Fibroblast of the aortic adventitia (primary cell): ENCODE measurements around the gene MROH2B. TPM values are rescaled to one million over a fixed set of nuclear protein-coding genes. Genes with fewer than 3 reads are reported as not detected.
"Not testable (repeated sequence)": the region's sequence is repeated elsewhere in the genome, so short reads cannot be mapped to it uniquely, and the experiment has no call there.

ENCODE experiments used
- DNase-seq: peaks from one replicate; pipeline ENCODE4 v3.0.0-alpha.2; 2010; ENCODE audit warnings: low read depth
- H3K4me3 ChIP-seq: 2 replicates; pipeline ENCODE4 v1.5.1; 2011; ENCODE audit warnings: low read depth, mild to moderate bottlenecking, control low read depth, low read length, moderate library complexity
- total RNA-seq: library from RNA; depleted of rRNA; stranded (reverse); fragments of >200 nt; gene quantifications from 2 replicates; pipeline ENCODE4 v1.2.3, GENCODE V29; 2012; ENCODE audit warnings: low replicate concordance
- TF ChIP-seq, protein P1 (sequence below): IDR thresholded peaks from 2 replicates; pipeline ENCODE4 v1.5.1; 2011; ENCODE audit warnings: mild to moderate bottlenecking, low read length, control low read depth, inconsistent platforms; ENCODE audit not compliant: insufficient read depth

The MROH2B gene
- total RNA-seq, 1 donor: not detected

DNA sequence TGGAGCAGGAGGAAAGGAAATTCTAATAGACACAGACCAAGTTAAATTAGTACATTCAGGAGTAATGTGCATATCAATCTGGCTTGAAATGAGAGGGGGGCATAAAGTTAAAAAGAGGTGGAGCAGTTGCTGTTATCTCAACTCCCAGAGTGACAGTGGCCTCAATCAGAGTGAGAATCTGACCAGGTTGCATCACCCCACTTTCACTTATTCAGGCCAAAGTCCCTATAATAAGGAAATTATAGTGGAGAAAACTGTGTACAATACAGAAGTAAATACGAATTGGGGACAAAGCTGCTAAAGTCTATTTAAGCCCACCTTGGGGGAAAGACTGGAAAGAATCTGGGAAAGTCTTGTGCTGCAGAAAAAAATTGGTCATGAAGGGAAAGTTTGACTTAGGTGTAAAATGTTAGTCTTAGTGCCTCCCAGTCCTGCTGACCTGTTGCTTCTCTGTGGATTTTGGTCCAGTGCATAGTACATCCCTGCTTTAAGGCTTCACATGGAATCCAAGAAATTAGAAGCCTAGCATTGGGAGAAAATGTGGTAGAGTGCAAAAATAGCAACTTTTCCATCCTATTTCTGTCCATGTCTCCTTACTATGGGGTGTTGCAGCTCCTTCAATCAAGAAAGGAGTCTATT, 27.9 kb downstream of the MROH2B start:
- no peak overlapping the region for H3K4me3 ChIP-seq
- TF ChIP-seq, protein P1, sequence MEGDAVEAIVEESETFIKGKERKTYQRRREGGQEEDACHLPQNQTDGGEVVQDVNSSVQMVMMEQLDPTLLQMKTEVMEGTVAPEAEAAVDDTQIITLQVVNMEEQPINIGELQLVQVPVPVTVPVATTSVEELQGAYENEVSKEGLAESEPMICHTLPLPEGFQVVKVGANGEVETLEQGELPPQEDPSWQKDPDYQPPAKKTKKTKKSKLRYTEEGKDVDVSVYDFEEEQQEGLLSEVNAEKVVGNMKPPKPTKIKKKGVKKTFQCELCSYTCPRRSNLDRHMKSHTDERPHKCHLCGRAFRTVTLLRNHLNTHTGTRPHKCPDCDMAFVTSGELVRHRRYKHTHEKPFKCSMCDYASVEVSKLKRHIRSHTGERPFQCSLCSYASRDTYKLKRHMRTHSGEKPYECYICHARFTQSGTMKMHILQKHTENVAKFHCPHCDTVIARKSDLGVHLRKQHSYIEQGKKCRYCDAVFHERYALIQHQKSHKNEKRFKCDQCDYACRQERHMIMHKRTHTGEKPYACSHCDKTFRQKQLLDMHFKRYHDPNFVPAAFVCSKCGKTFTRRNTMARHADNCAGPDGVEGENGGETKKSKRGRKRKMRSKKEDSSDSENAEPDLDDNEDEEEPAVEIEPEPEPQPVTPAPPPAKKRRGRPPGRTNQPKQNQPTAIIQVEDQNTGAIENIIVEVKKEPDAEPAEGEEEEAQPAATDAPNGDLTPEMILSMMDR: no peak
- no peak for DNase-seq

DNA sequence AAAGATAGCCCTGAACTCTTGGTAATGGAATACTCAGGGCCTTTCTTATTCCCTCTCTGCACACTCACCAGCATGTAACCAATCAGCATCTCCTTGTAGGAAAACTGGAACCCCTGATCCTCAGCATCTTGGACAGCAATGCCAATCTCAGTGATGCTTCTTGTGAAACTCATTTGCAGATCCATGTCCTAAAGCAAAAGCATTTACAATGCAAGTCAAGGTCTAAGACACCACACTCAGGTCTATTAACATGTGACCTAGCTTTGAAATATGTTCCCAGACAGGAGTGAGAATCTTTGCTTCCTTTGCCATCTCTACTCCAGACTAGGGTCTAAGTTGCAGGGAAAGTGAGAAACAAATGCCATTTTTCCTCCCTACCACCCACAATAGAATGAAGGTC, 38.2 kb downstream of the MROH2B start:
- TF ChIP-seq, protein P1: no peak
- H3K4me3 ChIP-seq: no peak overlapping the region
- no peak for DNase-seq

DNA sequence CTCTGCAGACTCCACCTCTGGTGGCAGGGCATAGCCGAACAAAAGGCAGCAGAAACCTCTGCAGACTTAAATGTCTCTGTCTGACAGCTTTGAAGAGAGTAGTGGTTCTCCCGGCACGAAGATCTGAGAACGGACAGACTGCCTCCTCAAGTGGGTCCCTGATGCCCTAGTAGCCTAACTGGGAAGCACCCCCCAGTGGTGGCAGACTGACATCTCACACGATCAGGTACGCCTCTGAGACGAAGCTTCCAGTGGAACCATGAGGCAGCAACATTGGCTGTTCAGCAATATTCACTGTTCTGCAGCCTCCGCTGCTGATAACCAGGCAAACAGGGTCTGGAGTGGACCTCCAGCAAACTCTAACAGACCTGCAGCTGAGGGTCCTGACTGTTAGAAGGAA, 48.5 kb downstream of the MROH2B start:
- H3K4me3 ChIP-seq, DNase-seq: not testable (repeated sequence)

DNA sequence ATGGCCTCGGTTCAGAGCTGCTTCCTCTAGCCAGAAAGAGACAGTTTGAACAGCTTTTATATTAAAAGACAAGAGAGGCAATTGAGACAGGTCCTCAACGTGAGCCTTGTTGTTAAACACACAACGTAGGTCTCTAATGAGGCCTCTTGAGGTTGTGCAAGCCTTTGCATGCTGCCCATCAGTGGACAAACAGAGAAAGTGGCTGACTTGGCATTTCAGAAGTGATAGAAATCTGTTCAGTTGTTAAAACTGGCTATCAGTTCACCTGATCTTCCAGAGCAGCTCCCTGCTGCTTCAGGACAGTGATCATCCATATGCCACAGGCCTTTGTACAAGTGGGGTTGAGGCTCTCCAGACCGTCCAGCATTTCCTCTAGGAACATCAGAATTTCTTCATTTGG, 58.8 kb downstream of the MROH2B start:
- no peak for DNase-seq
- no peak overlapping the region for H3K4me3 ChIP-seq
- TF ChIP-seq, protein P1: no peak

DNA sequence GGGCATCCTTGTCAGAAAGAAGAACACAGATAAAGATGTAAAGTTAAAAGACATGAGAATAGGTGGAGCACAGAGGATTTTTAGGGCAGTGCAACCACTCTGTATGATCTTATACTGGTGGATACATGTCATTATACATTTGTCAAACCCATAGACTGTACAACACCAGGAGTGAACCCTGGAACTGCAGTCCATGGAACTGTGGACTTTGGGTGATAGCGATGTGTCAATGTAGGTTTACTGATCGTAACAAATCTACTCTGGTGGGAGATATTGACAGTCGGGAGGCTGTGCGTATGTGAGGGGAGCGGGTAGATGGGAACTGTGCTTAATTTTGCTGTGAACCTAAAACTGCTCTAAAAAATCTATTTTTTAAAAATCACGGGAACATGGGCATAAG, 60.6 kb downstream of the MROH2B start:
- DNase-seq: no peak
- TF ChIP-seq, protein P1: no peak
- H3K4me3 ChIP-seq: no peak overlapping the region

DNA sequence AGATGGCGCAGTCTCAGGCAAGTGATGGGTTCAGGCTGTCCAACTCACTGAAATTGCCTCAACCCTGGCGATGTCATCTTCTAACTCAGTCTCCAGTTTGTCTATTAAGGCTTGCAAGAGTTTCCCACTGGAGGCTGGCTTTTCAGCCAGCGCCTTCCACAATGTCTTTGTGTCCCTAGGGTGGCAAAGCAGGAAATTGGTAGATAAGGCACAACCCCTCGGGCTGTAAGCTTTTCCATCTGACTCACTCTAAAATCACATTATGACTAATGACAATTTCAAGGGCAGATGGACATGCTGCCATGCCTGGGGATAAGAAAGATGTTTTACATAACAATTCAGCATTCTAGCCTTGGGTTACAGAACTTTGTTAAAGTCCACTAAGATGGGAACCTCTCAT, 61.9 kb downstream of the MROH2B start:
- peak; percentile 49 for DNase-seq
- TF ChIP-seq, protein P1: no peak

DNA sequence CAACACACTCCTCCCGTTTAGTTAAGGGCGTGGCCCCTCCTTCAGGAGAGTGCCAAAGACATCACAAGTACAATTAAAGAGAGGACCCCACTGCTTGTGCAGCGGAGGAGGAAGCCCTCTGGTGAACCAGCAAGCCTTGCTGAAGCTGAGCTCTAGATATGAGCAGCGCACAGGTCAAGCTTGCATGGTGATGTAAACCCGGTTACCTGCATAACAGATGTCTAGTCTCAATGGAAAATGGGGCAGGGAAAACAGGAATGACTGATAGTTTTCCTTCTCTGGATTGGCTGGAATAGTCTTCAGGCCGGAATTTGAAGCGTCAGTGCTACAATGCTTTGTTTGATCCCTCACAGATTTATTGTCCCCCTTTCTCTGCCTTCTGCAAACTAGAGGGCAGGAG, 66.2 kb downstream of the MROH2B start:
- no peak overlapping the region for H3K4me3 ChIP-seq
- DNase-seq: no peak
- TF ChIP-seq, protein P1: no peak

More for the DNA sequence above, 61.9 kb downstream of the MROH2B start:
- no peak overlapping the region for H3K4me3 ChIP-seq
